ENCODE data around the gene TSPYL4. TPM values are rescaled to one million over a fixed set of nuclear protein-coding genes. Genes with fewer than 3 reads are reported as not detected.

TSPYL4 gene
- total RNA-seq, 1 donor from 2014 or later, result 13.6 TPM

GRCh38 chr6:116221911-116222310, 32.0 kb downstream of the TSPYL4 start:
- DNase-seq, result no peak
- no peaks in the 10 kb centered on the region for H3K27me3 ChIP-seq
- TF ChIP-seq, protein P1, sequence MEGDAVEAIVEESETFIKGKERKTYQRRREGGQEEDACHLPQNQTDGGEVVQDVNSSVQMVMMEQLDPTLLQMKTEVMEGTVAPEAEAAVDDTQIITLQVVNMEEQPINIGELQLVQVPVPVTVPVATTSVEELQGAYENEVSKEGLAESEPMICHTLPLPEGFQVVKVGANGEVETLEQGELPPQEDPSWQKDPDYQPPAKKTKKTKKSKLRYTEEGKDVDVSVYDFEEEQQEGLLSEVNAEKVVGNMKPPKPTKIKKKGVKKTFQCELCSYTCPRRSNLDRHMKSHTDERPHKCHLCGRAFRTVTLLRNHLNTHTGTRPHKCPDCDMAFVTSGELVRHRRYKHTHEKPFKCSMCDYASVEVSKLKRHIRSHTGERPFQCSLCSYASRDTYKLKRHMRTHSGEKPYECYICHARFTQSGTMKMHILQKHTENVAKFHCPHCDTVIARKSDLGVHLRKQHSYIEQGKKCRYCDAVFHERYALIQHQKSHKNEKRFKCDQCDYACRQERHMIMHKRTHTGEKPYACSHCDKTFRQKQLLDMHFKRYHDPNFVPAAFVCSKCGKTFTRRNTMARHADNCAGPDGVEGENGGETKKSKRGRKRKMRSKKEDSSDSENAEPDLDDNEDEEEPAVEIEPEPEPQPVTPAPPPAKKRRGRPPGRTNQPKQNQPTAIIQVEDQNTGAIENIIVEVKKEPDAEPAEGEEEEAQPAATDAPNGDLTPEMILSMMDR (IDR thresholded peaks at IDR 0.05), result no peak
- intact Hi-C loops (cut with DNase I), result no loop called here
- no peaks in the 10 kb centered on the region for H3K4me1 ChIP-seq
- peaks cover 19% of the 10 kb centered on the region for H3K36me3 ChIP-seq
- H3K27ac ChIP-seq, result no peak overlapping the region
- H3K9me3 ChIP-seq, result no peaks in the 10 kb centered on the region
- H3K4me3 ChIP-seq, result no peak overlapping the region
- no peak for ATAC-seq

GRCh38 chr6:116221067-116221466, 32.8 kb downstream of the TSPYL4 start:
- H3K4me1 ChIP-seq, result no peaks in the 10 kb centered on the region
- peaks cover 19% of the 10 kb centered on the region for H3K36me3 ChIP-seq
- ATAC-seq, result no peak
- no peak for DNase-seq
- H3K9me3 ChIP-seq, result no peaks in the 10 kb centered on the region
- H3K27me3 ChIP-seq, result no peaks in the 10 kb centered on the region
- intact Hi-C loops (cut with DNase I), result no loop called here
- no peak overlapping the region for H3K4me3 ChIP-seq
- TF ChIP-seq, protein P1 (IDR thresholded peaks at IDR 0.05), result no peak
- no peak overlapping the region for H3K27ac ChIP-seq

GRCh38 chr6:116218866-116219265, 35.0 kb downstream of the TSPYL4 start:
- Histone ChIP-seq H3K27ac (no peak overlapping the region), H3K4me3 (no peak overlapping the region), H3K36me3 (peaks cover 13% of the 10 kb centered on the region), H3K27me3 (no peaks in the 10 kb centered on the region), H3K4me1 (no peaks in the 10 kb centered on the region), H3K9me3 (no peaks in the 10 kb centered on the region)
- ATAC-seq (no peak), DNase-seq (no peak)
- TF ChIP-seq, protein P1 (IDR thresholded peaks at IDR 0.05), result no peak
- intact Hi-C loops (cut with DNase I), result no loop called here

DNA sequence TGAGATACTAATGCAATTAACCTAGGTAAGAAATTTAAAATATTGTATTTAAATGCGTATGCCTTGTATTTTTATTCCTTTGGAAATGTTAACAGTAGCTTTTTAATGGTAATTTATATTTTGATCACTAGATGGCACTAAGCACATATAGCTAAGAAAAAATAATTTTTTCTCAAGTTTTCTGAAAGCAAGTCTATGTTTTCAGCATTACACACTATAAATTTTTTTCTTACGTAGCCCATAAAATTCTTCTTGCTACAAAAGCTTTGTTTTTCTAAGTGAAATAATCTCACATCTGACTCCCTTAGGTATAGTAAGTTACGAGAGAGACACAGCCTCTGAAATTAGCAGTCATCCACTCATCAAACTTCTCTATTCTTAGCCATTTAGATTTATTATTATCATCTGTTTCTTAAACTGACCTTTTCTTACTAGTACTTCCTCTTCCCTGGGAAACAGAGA, 35.7 kb downstream of the TSPYL4 start:
- DNase-seq (no peak), ATAC-seq (no peak)
- Histone ChIP-seq H3K4me3 (no peak overlapping the region), H3K36me3 (peaks cover 6% of the 10 kb centered on the region), H3K9me3 (no peaks in the 10 kb centered on the region), H3K4me1 (no peaks in the 10 kb centered on the region), H3K27ac (no peak overlapping the region), H3K27me3 (no peaks in the 10 kb centered on the region)
- intact Hi-C loops (cut with DNase I), result no loop called here
- TF ChIP-seq, protein P1 (IDR thresholded peaks at IDR 0.05), result peak; percentile 59

GRCh38 chr6:116217069-116217468, 36.8 kb downstream of the TSPYL4 start:
- Histone ChIP-seq H3K4me3 (no peak overlapping the region), H3K36me3 (no peaks in the 10 kb centered on the region), H3K9me3 (no peaks in the 10 kb centered on the region), H3K4me1 (no peaks in the 10 kb centered on the region), H3K27ac (no peak overlapping the region), H3K27me3 (no peaks in the 10 kb centered on the region)
- no peak for DNase-seq
- intact Hi-C loops (cut with DNase I), result no loop called here
- ATAC-seq, result peak; percentile 82
- TF ChIP-seq, protein P1 (IDR thresholded peaks at IDR 0.05), result peak; percentile 58

DNA sequence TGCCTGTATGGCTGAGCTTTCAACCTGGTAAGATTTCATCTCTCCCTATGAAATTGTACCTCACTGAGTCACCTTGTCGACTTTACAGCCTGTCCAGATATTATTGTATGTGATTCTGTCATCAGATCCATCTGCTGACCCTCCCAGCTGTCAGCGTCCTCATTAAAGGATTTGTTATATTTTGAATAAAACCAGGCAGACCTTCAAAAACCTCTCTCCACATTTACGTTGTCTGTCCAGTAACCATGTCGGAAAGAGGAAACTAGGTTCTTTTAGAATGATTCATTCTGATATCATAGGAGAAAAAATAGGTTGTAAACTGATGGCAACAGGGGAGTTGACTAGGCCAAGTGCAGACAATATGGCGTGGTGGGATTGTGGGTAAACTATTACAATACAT, 38.5 kb downstream of the TSPYL4 start:
- H3K36me3 ChIP-seq, result no peaks in the 10 kb centered on the region
- H3K4me1 ChIP-seq, result no peaks in the 10 kb centered on the region
- H3K27ac ChIP-seq, result no peak overlapping the region
- intact Hi-C loops (cut with DNase I), result no loop called here
- TF ChIP-seq, protein P1 (IDR thresholded peaks at IDR 0.05), result no peak
- H3K4me3 ChIP-seq, result no peak overlapping the region
- DNase-seq (no peak), ATAC-seq (no peak)
- H3K9me3 ChIP-seq, result no peaks in the 10 kb centered on the region
- H3K27me3 ChIP-seq, result no peaks in the 10 kb centered on the region

Data from upper lobe of right lung (tissue), 1 donor.